GM12891 (cell line): ENCODE measurements around the gene SCGB3A2.

ENCODE experiments used
- POLR2A ChIP-seq: IDR thresholded peaks from 2 replicates; pipeline ENCODE4 v1.6.1; 2011; ENCODE audit warnings: low read depth, low read length, control low read depth
- POLR2AphosphoS5 ChIP-seq: IDR thresholded peaks from 2 replicates; pipeline ENCODE4 v1.6.1; 2011; ENCODE audit warnings: low read depth, low read length, control low read depth
- SPI1 ChIP-seq: IDR thresholded peaks from 2 replicates; pipeline ENCODE4 v1.6.1; 2011; ENCODE audit warnings: low read depth, low read length, control low read depth
- TAF1 ChIP-seq: IDR thresholded peaks from 2 replicates; pipeline ENCODE4 v1.6.1; 2011; ENCODE audit warnings: low read depth, low read length, control low read depth

DNA sequence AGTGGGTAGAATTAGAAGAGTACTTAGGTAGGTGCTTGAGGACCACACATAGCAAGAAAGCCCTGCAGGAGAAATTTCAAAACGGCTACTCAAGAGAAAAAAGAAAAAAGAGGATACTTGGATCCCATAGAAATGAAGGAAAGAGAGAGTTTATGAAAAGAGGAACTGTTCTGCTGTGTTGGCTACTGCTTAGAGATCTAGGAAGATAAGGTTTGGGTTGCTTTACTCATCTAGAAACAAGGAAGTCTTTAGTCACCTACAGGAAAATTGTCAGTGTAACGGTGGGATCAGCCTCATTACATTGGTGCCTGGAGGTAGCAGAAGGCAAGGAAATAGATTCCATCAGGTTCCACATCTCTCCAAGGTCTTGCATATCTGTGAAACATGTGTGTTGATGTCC lies 42.6 kb downstream of the SCGB3A2 start:
- TF ChIP-seq POLR2AphosphoS5 (no peak), POLR2A (no peak), TAF1 (no peak), SPI1 (no peak; the same call in 1 of the 2 replicates)
